ENCODE measurements around the gene SETD1B.

Gene SETD1B

GRCh38 chr12:121797937-121798786 lies 5.6 kb upstream of the SETD1B start:
- H3K4me3 ChIP-seq (ENCODE audit: low read length), result peak overlapping the region; percentile 66
- TF ChIP-seq, protein P1, sequence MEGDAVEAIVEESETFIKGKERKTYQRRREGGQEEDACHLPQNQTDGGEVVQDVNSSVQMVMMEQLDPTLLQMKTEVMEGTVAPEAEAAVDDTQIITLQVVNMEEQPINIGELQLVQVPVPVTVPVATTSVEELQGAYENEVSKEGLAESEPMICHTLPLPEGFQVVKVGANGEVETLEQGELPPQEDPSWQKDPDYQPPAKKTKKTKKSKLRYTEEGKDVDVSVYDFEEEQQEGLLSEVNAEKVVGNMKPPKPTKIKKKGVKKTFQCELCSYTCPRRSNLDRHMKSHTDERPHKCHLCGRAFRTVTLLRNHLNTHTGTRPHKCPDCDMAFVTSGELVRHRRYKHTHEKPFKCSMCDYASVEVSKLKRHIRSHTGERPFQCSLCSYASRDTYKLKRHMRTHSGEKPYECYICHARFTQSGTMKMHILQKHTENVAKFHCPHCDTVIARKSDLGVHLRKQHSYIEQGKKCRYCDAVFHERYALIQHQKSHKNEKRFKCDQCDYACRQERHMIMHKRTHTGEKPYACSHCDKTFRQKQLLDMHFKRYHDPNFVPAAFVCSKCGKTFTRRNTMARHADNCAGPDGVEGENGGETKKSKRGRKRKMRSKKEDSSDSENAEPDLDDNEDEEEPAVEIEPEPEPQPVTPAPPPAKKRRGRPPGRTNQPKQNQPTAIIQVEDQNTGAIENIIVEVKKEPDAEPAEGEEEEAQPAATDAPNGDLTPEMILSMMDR (conservative IDR thresholded peaks at IDR 0.05; ENCODE audit: low read length), result no peak
- DNase-seq (ENCODE audit: low read depth), result no peak

DNA sequence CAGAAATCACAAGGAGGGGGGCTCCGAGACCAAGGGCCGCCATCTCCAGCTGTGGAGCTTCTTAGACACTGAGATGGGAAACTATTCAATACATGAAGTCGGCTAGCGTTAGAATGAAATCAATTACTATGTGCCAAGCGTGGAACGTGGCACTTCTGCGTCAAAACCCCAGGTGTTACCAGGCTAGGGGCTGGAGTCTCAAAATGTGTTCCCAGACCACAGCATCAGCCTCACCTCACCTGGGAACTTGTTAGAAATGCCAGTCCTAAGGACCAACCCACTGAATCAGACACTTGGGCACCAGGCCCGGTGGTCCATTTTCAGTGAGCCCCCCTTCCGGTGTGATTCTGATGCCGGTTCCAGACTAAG lies 5.0 kb upstream of the SETD1B start:
- H3K4me3 ChIP-seq (ENCODE audit: low read length), result peak overlapping the region; percentile 66
- no peak for DNase-seq (ENCODE audit: low read depth)

GRCh38 chr12:121799156-121799841 lies 4.5 kb upstream of the SETD1B start:
- DNase-seq (ENCODE audit: low read depth), result peak; percentile 92
- TF ChIP-seq, protein P1 (conservative IDR thresholded peaks at IDR 0.05; ENCODE audit: low read length), result no peak
- peak overlapping the region; percentile 66 for H3K4me3 ChIP-seq (ENCODE audit: low read length)

More for the DNA sequence above, 5.0 kb upstream of the SETD1B start:
- TF ChIP-seq, protein P1 (conservative IDR thresholded peaks at IDR 0.05; ENCODE audit: low read length), result no peak

GRCh38 chr12:121799842-121800693 lies 3.7 kb upstream of the SETD1B start:
- peak; percentile 90 for DNase-seq (ENCODE audit: low read depth)
- TF ChIP-seq, protein P1 (conservative IDR thresholded peaks at IDR 0.05; ENCODE audit: low read length), result no peak
- peak overlapping the region; percentile 66 for H3K4me3 ChIP-seq (ENCODE audit: low read length)

DNA sequence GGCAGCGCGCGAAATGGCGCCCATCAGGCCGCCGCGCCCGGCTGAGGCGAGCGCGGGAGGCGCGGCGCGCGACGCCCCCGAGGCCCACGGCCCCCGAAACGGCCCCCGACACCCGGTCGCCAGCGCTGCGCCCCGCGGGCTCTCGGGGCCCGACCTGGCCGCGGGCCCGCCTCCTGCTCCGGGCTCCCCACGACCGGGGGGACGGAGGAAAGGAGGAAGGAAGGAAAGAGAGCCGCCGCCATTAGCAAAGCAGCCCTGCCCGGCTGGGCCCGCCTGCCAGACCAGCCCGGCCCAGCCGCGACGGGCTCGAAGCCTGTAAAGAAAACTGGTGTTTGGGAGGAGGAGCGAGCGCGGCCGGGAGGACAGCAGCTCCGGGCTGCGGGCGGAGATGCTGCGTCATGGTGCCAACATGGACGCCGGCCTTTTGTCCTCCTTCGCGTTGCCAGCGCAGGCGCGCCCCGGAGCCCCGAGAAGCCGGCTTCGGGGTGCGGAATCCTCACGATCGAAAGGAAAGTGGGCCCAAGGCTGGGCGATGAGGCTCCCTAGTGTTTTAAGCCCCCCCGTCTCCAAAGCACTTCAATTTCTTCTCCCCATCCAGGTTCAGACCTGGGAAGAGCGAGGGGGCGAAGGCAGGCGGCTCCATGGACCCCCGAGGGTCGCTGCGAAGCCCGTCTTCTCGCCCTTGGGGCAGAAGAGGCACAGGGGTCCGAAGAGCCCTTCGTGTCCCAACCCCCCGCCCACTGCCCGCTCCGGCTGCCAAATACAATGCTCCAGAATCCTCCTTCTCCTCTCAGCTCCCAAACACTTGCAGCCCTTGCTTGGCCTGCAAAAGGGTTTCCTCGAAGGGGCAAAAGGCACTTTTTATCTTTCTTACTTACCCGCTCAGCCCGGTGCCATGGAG lies 2.9 kb upstream of the SETD1B start:
- TF ChIP-seq, protein P1 (conservative IDR thresholded peaks at IDR 0.05; ENCODE audit: low read length), result no peak
- peak; percentile 86 for DNase-seq (ENCODE audit: low read depth)
- peak overlapping the region; percentile 69 for H3K4me3 ChIP-seq (ENCODE audit: low read length)
